Measurements from ENCODE around the gene ENTREP1. TPM values are rescaled to one million over a fixed set of nuclear protein-coding genes. Genes with fewer than 3 reads are reported as not detected.
A peak's percentile ranks its signal among the peaks of the same experiment; 100 is the strongest.

The ENTREP1 gene
- total and polyA plus RNA-seq, 2 experiments from 2014 or later: 0.94 to 2.2 TPM

DNA sequence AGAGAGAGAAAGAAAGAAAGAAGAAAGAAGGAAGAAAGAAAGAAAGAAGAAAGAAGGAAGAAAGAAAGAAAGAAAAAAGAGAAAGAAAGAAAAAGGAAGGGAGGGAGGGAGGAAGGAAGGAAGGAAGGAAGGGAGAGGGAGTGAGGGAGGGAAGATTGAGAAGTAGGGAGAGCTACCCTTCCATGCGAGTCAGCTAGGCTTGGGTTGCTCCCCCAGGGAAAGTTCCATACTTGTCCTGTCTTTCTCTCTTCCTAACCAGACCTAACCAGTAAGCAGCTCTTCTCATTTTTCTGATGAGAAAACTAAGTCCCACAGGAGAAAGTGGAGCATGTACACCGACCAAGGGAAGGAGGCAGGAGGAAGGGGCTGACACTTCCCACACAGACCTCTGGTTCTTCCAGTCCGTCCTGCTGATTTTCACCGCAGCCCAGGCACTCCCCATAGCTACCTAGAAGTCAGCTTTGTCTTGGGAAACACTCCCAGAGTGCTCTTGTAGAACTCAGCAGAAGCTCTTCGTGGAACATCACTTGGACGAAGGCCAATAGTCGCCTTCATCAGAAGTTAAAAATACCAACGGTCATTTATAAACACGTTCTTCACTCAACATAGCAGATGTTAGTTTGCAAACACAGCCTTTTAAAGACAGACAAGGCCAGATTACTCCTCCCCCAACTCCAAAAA is 29.0 kb upstream of the ENTREP1 start:
- peak overlapping the region; percentile 16 for H2AFZ ChIP-seq
- H3K9me3 ChIP-seq (ENCODE audit: low read depth): no peaks in the 10 kb centered on the region
- DNase-seq (ENCODE audit: low spot score): peak; percentile 41
- H3K27ac ChIP-seq: no peak overlapping the region
- no peaks in the 10 kb centered on the region for H3K36me3 ChIP-seq (replicated peaks; ENCODE audit: insufficient read depth, low read depth)
- H3K4me2 ChIP-seq: peak overlapping the region; percentile 42
- no peaks in the 10 kb centered on the region for H3K9me2 ChIP-seq (replicated peaks; ENCODE audit: insufficient read depth)
- no peaks in the 10 kb centered on the region for H3K27me3 ChIP-seq
- peaks cover 12% of the 10 kb centered on the region for H3K4me1 ChIP-seq (ENCODE audit: insufficient read depth)
- H3K4me3 ChIP-seq: no peak overlapping the region
- TF ChIP-seq, protein P1, sequence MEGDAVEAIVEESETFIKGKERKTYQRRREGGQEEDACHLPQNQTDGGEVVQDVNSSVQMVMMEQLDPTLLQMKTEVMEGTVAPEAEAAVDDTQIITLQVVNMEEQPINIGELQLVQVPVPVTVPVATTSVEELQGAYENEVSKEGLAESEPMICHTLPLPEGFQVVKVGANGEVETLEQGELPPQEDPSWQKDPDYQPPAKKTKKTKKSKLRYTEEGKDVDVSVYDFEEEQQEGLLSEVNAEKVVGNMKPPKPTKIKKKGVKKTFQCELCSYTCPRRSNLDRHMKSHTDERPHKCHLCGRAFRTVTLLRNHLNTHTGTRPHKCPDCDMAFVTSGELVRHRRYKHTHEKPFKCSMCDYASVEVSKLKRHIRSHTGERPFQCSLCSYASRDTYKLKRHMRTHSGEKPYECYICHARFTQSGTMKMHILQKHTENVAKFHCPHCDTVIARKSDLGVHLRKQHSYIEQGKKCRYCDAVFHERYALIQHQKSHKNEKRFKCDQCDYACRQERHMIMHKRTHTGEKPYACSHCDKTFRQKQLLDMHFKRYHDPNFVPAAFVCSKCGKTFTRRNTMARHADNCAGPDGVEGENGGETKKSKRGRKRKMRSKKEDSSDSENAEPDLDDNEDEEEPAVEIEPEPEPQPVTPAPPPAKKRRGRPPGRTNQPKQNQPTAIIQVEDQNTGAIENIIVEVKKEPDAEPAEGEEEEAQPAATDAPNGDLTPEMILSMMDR (IDR thresholded peaks at IDR 0.05; ENCODE audit: poor library complexity): no peak
- TF ChIP-seq EZH2 (IDR thresholded peaks at IDR 0.05; ENCODE audit: borderline replicate concordance) (no peak), EZH2phosphoT487 (IDR thresholded peaks at IDR 0.05; ENCODE audit: low read depth, severe bottlenecking, unreplicated experiment) (no peak)
- no peaks in the 10 kb centered on the region for H4K20me1 ChIP-seq (ENCODE audit: insufficient read depth, poor library complexity, severe bottlenecking)
- H3K79me2 ChIP-seq: no peaks in the 10 kb centered on the region
- WGBS (ENCODE audit: low lambda C conversion rate, missing lambda C conversion rate): 60% methylated on average over 9 of the region's 9 CpGs

DNA sequence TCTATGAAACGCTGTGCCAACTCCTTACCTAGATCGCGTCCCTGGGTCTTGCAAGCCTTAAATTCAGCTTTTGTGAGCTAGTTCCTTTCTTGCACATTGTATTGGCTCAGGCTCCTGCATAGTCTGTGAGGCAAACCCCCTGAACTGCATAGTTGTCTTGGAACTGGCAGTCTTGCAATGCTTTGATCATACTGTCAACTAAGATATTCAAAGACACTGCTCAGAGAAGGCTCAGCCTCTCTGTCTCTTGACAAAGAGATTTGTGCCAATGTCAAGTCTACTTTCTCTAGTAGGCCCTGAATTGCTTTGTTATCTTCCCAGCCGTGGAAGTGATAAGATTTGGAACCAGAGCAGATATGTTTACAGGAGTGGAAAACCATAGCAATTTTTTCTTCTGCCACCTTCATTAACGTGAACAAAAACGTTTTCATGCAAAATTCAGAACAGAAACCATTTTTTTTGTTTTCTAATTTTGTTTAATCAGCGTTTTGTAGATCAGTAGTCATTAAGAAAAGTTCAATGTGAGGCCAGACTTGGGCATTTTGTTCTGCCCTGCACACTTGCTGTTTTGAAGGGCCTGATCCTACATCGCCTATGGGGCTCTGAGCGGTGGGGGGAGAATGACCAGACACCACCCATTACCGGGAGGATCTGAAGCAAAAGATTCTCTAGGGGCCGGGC is 27.6 kb upstream of the ENTREP1 start:
- Histone ChIP-seq H3K9me2 (replicated peaks; ENCODE audit: insufficient read depth) (no peaks in the 10 kb centered on the region), H4K20me1 (ENCODE audit: insufficient read depth, poor library complexity, severe bottlenecking) (no peaks in the 10 kb centered on the region), H2AFZ (no peak overlapping the region), H3K27ac (no peak overlapping the region), H3K79me2 (no peaks in the 10 kb centered on the region), H3K4me2 (no peak overlapping the region), H3K27me3 (no peaks in the 10 kb centered on the region), H3K4me1 (ENCODE audit: insufficient read depth) (peaks cover 12% of the 10 kb centered on the region), H3K36me3 (replicated peaks; ENCODE audit: insufficient read depth, low read depth) (no peaks in the 10 kb centered on the region), H3K4me3 (no peak overlapping the region), H3K9me3 (ENCODE audit: low read depth) (no peaks in the 10 kb centered on the region)
- WGBS (ENCODE audit: low lambda C conversion rate, missing lambda C conversion rate): 61% methylated on average over 11 of the region's 11 CpGs
- TF ChIP-seq EZH2phosphoT487 (IDR thresholded peaks at IDR 0.05; ENCODE audit: low read depth, severe bottlenecking, unreplicated experiment): no peak
- no peak for TF ChIP-seq EZH2 (IDR thresholded peaks at IDR 0.05; ENCODE audit: borderline replicate concordance)
- TF ChIP-seq, protein P1 (IDR thresholded peaks at IDR 0.05; ENCODE audit: poor library complexity): no peak
- no peak for DNase-seq (ENCODE audit: low spot score)

DNA sequence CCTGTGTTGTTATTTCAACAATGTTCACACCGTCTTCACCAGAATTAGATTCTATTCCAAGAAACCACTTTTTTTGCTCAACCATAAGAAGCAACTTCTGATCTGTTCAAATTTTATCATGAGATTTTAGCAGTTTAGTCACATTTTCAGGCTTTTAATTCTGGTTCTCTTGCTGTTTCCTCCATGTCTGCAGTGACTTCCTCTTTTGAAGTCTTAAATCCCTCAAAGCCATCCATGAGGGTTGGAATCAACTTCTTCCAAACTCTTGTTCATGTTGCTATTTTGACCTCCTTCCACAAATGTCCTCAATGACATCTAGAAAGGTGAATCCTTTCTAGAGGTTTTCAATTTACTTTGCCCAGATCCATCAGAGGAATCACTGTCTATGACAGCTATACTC is 25.7 kb upstream of the ENTREP1 start:
- Histone ChIP-seq H2AFZ (no peak overlapping the region), H3K27me3 (no peaks in the 10 kb centered on the region), H3K9me3 (ENCODE audit: low read depth) (no peaks in the 10 kb centered on the region), H3K79me2 (no peaks in the 10 kb centered on the region), H3K9me2 (replicated peaks; ENCODE audit: insufficient read depth) (no peaks in the 10 kb centered on the region), H3K27ac (no peak overlapping the region), H3K4me2 (no peak overlapping the region), H3K36me3 (replicated peaks; ENCODE audit: insufficient read depth, low read depth) (no peaks in the 10 kb centered on the region), H4K20me1 (ENCODE audit: insufficient read depth, poor library complexity, severe bottlenecking) (no peaks in the 10 kb centered on the region), H3K4me1 (ENCODE audit: insufficient read depth) (peaks cover 12% of the 10 kb centered on the region), H3K4me3 (no peak overlapping the region)
- DNase-seq (ENCODE audit: low spot score): no peak
- WGBS (ENCODE audit: low lambda C conversion rate, missing lambda C conversion rate): 100% methylated on average over 1 of the region's 1 CpG
- no peak for TF ChIP-seq EZH2phosphoT487 (IDR thresholded peaks at IDR 0.05; ENCODE audit: low read depth, severe bottlenecking, unreplicated experiment)
- no peak for TF ChIP-seq EZH2 (IDR thresholded peaks at IDR 0.05; ENCODE audit: borderline replicate concordance)
- TF ChIP-seq, protein P1 (IDR thresholded peaks at IDR 0.05; ENCODE audit: poor library complexity): no peak
